ENCODE results near the gene SLC9C1. TPM values are rescaled to one million over a fixed set of nuclear protein-coding genes. Genes with fewer than 3 reads are reported as not detected.

The SLC9C1 gene
- total RNA-seq, 2 experiments from 2014 or later, result not detected

DNA sequence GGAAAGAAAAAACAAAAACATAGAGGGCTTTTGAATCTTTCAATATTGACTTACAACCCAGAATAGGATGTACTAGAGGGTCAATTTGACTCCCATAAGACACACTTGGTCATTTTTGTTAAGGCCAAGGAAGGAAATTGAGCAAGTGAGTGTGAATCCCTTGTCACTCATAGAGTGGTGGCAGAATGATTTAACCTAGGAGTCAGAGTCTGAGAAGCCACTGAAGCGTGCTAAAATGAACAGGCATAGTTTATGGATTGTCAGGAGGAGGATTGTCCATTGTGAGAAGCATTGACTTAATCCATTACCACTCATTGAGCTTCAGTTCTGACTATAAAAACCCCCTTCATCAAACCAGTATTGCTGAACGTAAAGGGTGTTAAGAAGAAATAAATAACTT, 152.7 kb downstream of the SLC9C1 start:
- TF ChIP-seq, protein P1, sequence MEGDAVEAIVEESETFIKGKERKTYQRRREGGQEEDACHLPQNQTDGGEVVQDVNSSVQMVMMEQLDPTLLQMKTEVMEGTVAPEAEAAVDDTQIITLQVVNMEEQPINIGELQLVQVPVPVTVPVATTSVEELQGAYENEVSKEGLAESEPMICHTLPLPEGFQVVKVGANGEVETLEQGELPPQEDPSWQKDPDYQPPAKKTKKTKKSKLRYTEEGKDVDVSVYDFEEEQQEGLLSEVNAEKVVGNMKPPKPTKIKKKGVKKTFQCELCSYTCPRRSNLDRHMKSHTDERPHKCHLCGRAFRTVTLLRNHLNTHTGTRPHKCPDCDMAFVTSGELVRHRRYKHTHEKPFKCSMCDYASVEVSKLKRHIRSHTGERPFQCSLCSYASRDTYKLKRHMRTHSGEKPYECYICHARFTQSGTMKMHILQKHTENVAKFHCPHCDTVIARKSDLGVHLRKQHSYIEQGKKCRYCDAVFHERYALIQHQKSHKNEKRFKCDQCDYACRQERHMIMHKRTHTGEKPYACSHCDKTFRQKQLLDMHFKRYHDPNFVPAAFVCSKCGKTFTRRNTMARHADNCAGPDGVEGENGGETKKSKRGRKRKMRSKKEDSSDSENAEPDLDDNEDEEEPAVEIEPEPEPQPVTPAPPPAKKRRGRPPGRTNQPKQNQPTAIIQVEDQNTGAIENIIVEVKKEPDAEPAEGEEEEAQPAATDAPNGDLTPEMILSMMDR (IDR thresholded peaks at IDR 0.05), result no peak
- Mint-ChIP-seq H3K4me3 (no peak overlapping the region), H3K36me3 (ENCODE audit: low read depth) (no peaks in the 10 kb centered on the region), H3K4me1 (ENCODE audit: low read depth) (peaks cover 26% of the 10 kb centered on the region), H3K27ac (no peak overlapping the region), H3K27me3 (no peaks in the 10 kb centered on the region), H3K9me3 (peaks cover 3% of the 10 kb centered on the region)
- no peak overlapping the region for H3K27ac ChIP-seq (ENCODE audit: low read depth in 1 of 2, low read length in 2 of 2)
- H3K4me1 ChIP-seq (ENCODE audit: insufficient read depth, low read length), result peaks cover 5% of the 10 kb centered on the region
- H3K4me3 ChIP-seq (ENCODE audit: low read length), result no peak overlapping the region
- no peaks in the 10 kb centered on the region for H3K27me3 ChIP-seq (ENCODE audit: control insufficient read depth in 1 of 2, insufficient read depth in 2 of 2, low read length in 2 of 2)
- no peak for DNase-seq
- intact Hi-C loops (cut with DNase I, micrococcal nuclease), result no loop called here
- peaks cover 0 to 5% of the 10 kb centered on the region in 2 experiments for H3K9me3 ChIP-seq (ENCODE audit: control insufficient read depth in 1 of 2, insufficient read depth in 1 of 2, low read length in 2 of 2)
- ChIA-PET POLR2A (no interaction called here), CTCF (no interaction called here)
- no peak for ATAC-seq (ENCODE audit: poor library complexity)
- no peaks in the 10 kb centered on the region for H3K36me3 ChIP-seq (ENCODE audit: insufficient read depth, low read length)

DNA sequence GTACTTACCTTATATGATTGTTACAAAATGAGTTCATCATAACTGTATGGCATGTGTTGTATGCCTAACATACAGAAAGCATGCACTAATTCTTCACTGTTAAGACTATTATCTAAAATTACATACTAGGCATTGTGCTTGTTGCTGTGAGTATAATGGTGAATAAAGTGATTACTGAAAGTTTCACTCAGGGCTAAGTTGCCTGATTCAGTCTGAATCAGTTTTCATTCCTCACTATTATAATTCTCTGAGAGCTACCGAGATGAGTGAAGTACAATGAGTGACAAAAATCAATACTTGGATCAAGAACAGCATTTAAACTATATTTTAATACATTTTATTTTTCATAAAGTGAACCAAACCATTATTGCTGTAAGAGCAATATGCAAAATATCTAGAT, 153.4 kb downstream of the SLC9C1 start:
- no peak overlapping the region for H3K27ac ChIP-seq (ENCODE audit: low read depth in 1 of 2, low read length in 2 of 2)
- peaks cover 5% of the 10 kb centered on the region for H3K4me1 ChIP-seq (ENCODE audit: insufficient read depth, low read length)
- no peaks in the 10 kb centered on the region for H3K27me3 Mint-ChIP-seq
- peaks cover 3% of the 10 kb centered on the region for H3K9me3 Mint-ChIP-seq
- no peak overlapping the region for H3K4me3 Mint-ChIP-seq
- H3K36me3 Mint-ChIP-seq (ENCODE audit: low read depth), result no peaks in the 10 kb centered on the region
- no peak for DNase-seq
- CTCF ChIA-PET, result no interaction called here
- intact Hi-C loops (cut with DNase I, micrococcal nuclease), result no loop called here
- no peak for ATAC-seq (ENCODE audit: poor library complexity)
- TF ChIP-seq, protein P1 (IDR thresholded peaks at IDR 0.05), result no peak
- peaks cover 33% of the 10 kb centered on the region for H3K4me1 Mint-ChIP-seq (ENCODE audit: low read depth)
- peaks cover 0 to 5% of the 10 kb centered on the region in 2 experiments for H3K9me3 ChIP-seq (ENCODE audit: control insufficient read depth in 1 of 2, insufficient read depth in 1 of 2, low read length in 2 of 2)
- no peak overlapping the region for H3K4me3 ChIP-seq (ENCODE audit: low read length)
- no peaks in the 10 kb centered on the region for H3K27me3 ChIP-seq (ENCODE audit: control insufficient read depth in 1 of 2, insufficient read depth in 2 of 2, low read length in 2 of 2)
- POLR2A ChIA-PET, result no interaction called here
- no peak overlapping the region for H3K27ac Mint-ChIP-seq
- no peaks in the 10 kb centered on the region for H3K36me3 ChIP-seq (ENCODE audit: insufficient read depth, low read length)

DNA sequence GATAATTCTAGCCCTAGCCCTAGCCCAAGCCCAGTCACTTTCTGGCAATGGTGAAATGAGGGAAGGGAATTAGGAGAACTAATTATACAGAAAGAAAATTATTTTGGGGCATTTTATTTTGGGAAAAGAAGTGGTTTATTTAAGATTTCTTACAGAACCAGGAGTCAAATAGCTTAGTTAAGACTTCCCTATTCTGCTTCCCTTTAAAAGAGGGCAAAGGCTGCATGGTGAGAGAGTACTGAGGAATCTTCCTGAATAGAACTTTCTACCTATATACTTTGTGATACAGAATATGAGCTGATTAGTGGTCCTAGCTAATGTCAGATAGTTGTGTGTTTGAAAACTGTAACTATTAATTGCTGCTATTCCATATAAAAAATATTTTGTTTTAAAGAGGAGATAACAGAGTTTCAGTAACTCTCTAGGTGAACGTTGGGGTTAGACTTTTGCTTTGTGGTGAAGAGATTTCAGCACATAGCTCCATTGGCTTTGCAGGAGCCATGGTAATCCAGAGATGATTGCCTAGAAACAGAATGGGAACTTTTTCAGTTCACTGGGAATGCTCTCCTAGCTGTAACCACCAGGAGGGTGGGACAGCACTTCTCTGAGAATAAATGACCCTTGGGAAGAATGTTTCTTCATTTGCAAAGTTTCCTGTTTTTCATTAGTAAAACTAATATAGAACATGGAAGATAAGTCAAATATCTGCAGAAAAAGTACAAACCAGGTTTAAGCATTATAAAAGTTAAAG, 155.6 kb downstream of the SLC9C1 start:
- no peaks in the 10 kb centered on the region for H3K36me3 ChIP-seq (ENCODE audit: insufficient read depth, low read length)
- CTCF ChIA-PET, result interaction anchor here (1.6 to 2.0 kb wide), 2 partner anchors 27 to 381 kb away, joined by 6 to 9 read pairs; no protein-coding TSS in a partner anchor
- H3K4me3 Mint-ChIP-seq, result no peak overlapping the region
- H3K27ac ChIP-seq (ENCODE audit: low read depth in 1 of 2, low read length in 2 of 2), result no peak overlapping the region
- ATAC-seq (ENCODE audit: poor library complexity) (no peak), DNase-seq (no peak)
- no peak overlapping the region for H3K27ac Mint-ChIP-seq
- H3K4me1 Mint-ChIP-seq (ENCODE audit: low read depth), result peaks cover 49% of the 10 kb centered on the region
- no peaks in the 10 kb centered on the region for H3K9me3 ChIP-seq (ENCODE audit: control insufficient read depth in 1 of 2, insufficient read depth in 1 of 2, low read length in 2 of 2)
- POLR2A ChIA-PET, result interaction anchor here (1.3 to 1.4 kb wide), 3 partner anchors 9 to 155 kb away, joined by 3 to 4 read pairs (median 4); partner anchors contain the start of gene SLC9C1
- H3K36me3 Mint-ChIP-seq (ENCODE audit: low read depth), result no peaks in the 10 kb centered on the region
- H3K27me3 ChIP-seq (ENCODE audit: control insufficient read depth in 1 of 2, insufficient read depth in 2 of 2, low read length in 2 of 2), result no peaks in the 10 kb centered on the region
- intact Hi-C loops (cut with DNase I, micrococcal nuclease), result loop anchor here in 1 of 2 experiments (10.0 kb wide), 1 partner anchor 166 kb away; no protein-coding TSS in a partner anchor
- TF ChIP-seq, protein P1 (IDR thresholded peaks at IDR 0.05), result no peak
- H3K9me3 Mint-ChIP-seq, result no peaks in the 10 kb centered on the region
- no peak overlapping the region for H3K4me3 ChIP-seq (ENCODE audit: low read length)
- H3K4me1 ChIP-seq (ENCODE audit: insufficient read depth, low read length), result peaks cover 25% of the 10 kb centered on the region
- H3K27me3 Mint-ChIP-seq, result no peaks in the 10 kb centered on the region
